Nephron progenitor cell (in vitro differentiated cells): ENCODE data around the gene ARHGEF4.

Experiments
- DNase-seq: peaks from one replicate; pipeline ENCODE4 v3.0.0; 2021
- H3K27ac Mint-ChIP-seq: 2 replicates; pipeline ENCODE4 v1.8.0; 2021; ENCODE audit warnings: mild to moderate bottlenecking, moderate library complexity, mixed read lengths
- H3K27me3 Mint-ChIP-seq: 2 replicates; pipeline ENCODE4 v1.8.0; 2021; ENCODE audit warnings: mild to moderate bottlenecking, low read depth, mixed read lengths; ENCODE audit not compliant: poor library complexity
- H3K36me3 Mint-ChIP-seq: 2 replicates; pipeline ENCODE4 v1.8.0; 2021; ENCODE audit warnings: low read depth, mixed read lengths
- H3K4me1 Mint-ChIP-seq: 2 replicates; pipeline ENCODE4 v1.8.0; 2021; ENCODE audit warnings: mixed read lengths
- H3K4me3 Mint-ChIP-seq: 2 replicates; pipeline ENCODE4 v1.8.0; 2021; ENCODE audit warnings: mild to moderate bottlenecking, moderate library complexity, mixed read lengths
- H3K9me3 Mint-ChIP-seq: 2 replicates; pipeline ENCODE4 v1.8.0; 2021; ENCODE audit warnings: mild to moderate bottlenecking, moderate library complexity, mixed read lengths
- CTCF ChIP-seq: fragments of 200-600 bp; sonication (generic); IDR thresholded peaks from 2 replicates; pipeline ENCODE4 v1.5.0; 2021; ENCODE audit warnings: antibody characterized with exemption

The ARHGEF4 gene

GRCh38 chr2:131016826-131017741, 180.4 kb downstream of the ARHGEF4 start:
- no peak for TF ChIP-seq CTCF
- no peaks in the 10 kb centered on the region for H3K4me1 Mint-ChIP-seq
- no peak for DNase-seq
- H3K36me3 Mint-ChIP-seq = no peaks in the 10 kb centered on the region
- peaks cover 9% of the 10 kb centered on the region for H3K27me3 Mint-ChIP-seq
- no peak overlapping the region for H3K27ac Mint-ChIP-seq
- no peak overlapping the region for H3K4me3 Mint-ChIP-seq
- H3K9me3 Mint-ChIP-seq = peaks cover 5% of the 10 kb centered on the region

GRCh38 chr2:131022731-131023130, 186.0 kb downstream of the ARHGEF4 start:
- H3K36me3 Mint-ChIP-seq = no peaks in the 10 kb centered on the region
- TF ChIP-seq CTCF = no peak
- no peak overlapping the region for H3K27ac Mint-ChIP-seq
- H3K4me3 Mint-ChIP-seq = no peak overlapping the region
- no peak for DNase-seq
- peaks cover 13% of the 10 kb centered on the region for H3K27me3 Mint-ChIP-seq
- H3K4me1 Mint-ChIP-seq = no peaks in the 10 kb centered on the region
- peaks cover 14% of the 10 kb centered on the region for H3K9me3 Mint-ChIP-seq

GRCh38 chr2:131023758-131024157, 187.0 kb downstream of the ARHGEF4 start:
- peaks cover 18% of the 10 kb centered on the region for H3K9me3 Mint-ChIP-seq
- no peak overlapping the region for H3K4me3 Mint-ChIP-seq
- no peak for TF ChIP-seq CTCF
- H3K4me1 Mint-ChIP-seq = no peaks in the 10 kb centered on the region
- H3K27ac Mint-ChIP-seq = no peak overlapping the region
- peaks cover 10% of the 10 kb centered on the region for H3K27me3 Mint-ChIP-seq
- no peak for DNase-seq
- H3K36me3 Mint-ChIP-seq = no peaks in the 10 kb centered on the region

- H3K4me1 Mint-ChIP-seq = peaks cover 4% of the 10 kb centered on the region
- H3K27ac Mint-ChIP-seq = no peak overlapping the region
- H3K4me3 Mint-ChIP-seq = no peak overlapping the region
- no peak for TF ChIP-seq CTCF
- H3K27me3 Mint-ChIP-seq = peaks cover 18% of the 10 kb centered on the region
- no peaks in the 10 kb centered on the region for H3K36me3 Mint-ChIP-seq
- H3K9me3 Mint-ChIP-seq = peaks cover 15% of the 10 kb centered on the region
- no peak for DNase-seq
These were observed 190.2 kb downstream of the ARHGEF4 start for GRCh38 chr2:131026919-131027318.

GRCh38 chr2:131027566-131028528, 191.1 kb downstream of the ARHGEF4 start:
- peaks cover 14% of the 10 kb centered on the region for H3K9me3 Mint-ChIP-seq
- DNase-seq = no peak
- H3K27me3 Mint-ChIP-seq = peaks cover 22% of the 10 kb centered on the region
- no peak for TF ChIP-seq CTCF
- H3K4me1 Mint-ChIP-seq = peaks cover 4% of the 10 kb centered on the region
- H3K36me3 Mint-ChIP-seq = no peaks in the 10 kb centered on the region
- no peak overlapping the region for H3K27ac Mint-ChIP-seq
- no peak overlapping the region for H3K4me3 Mint-ChIP-seq
